Measurements from ENCODE around the gene TCAIM. TPM values are rescaled to one million over a fixed set of nuclear protein-coding genes. Genes with fewer than 3 reads are reported as not detected.

TCAIM gene
- total and polyA plus RNA-seq, 9 of the 15 experiments (the other 6 are each of a cell fraction or from before 2014, with no cell fraction given) = 19.7 to 53.3 (median 36.9) TPM

GRCh38 chr3:44340058-44340395 is 1.5 kb downstream of the TCAIM start:
- no peaks in the 10 kb centered on the region for H4K20me1 ChIP-seq (replicated peaks; ENCODE audit: control insufficient read depth, insufficient read depth, low read length)
- H3K27me3 ChIP-seq (ENCODE audit: control insufficient read depth in 2 of 2, insufficient read depth in 2 of 2, low read length in 2 of 2) = no peaks in the 10 kb centered on the region
- peak overlapping the region; percentile 95 for H3K4me2 ChIP-seq (ENCODE audit: insufficient read depth, low read length)
- ChIA-PET POLR2A (interaction anchor here (1.1 to 2.9 kb wide), 4 partner anchors 16 to 636 kb away, joined by 3 to 10 read pairs (median 4); partner anchors contain the start of genes EXOSC7 and ZDHHC3), CTCF (ENCODE audit: low intra/inter-chr PET ratio) (no interaction called here)
- in situ Hi-C loops (cut with MboI) (no loop called here), intact Hi-C loops (cut with micrococcal nuclease) (no loop called here)
- DNase-seq (ENCODE audit: extremely low read depth in 1 of 4, low spot score in 3 of 4) = no peak
- H3K9me1 ChIP-seq (ENCODE audit: control insufficient read depth, insufficient read depth, low read length) = no peaks in the 10 kb centered on the region
- H3K79me2 ChIP-seq (ENCODE audit: control insufficient read depth, insufficient read depth, low read length) = peaks cover 28% of the 10 kb centered on the region
- no peak for FAIRE-seq
- no peak overlapping the region; the same call in 1 of the 2 replicates for H2AFZ ChIP-seq (ENCODE audit: low read depth, low read length)
- TF ChIP-seq PATZ1 (CRISPR knock-in tag; IDR thresholded peaks at IDR 0.05; ENCODE audit: borderline replicate concordance) (no peak), RHOXF2B (CRISPR knock-in tag; conservative IDR thresholded peaks at IDR 0.05) (0 out of 2 replicates have a peak, but pooled peaks have one; percentile 40), ZNF280A (IDR thresholded peaks at IDR 0.05; ENCODE audit: low read depth, partially characterized antibody) (no peak), XRCC4 (IDR thresholded peaks at IDR 0.05; ENCODE audit: extremely low read depth, insufficient read depth, insufficient read length) (no peak), ZNF785 (CRISPR knock-in tag; IDR thresholded peaks at IDR 0.05) (no peak), CEBPG (CRISPR knock-in tag; IDR thresholded peaks at IDR 0.05) (no peak), CEBPG (tag; conservative IDR thresholded peaks at IDR 0.05 in 1 of 2, IDR thresholded peaks at IDR 0.05 in 1 of 2) (0 out of 4 replicates have a peak, but pooled peaks of 1 of the 2 experiments have one; percentile 31), KAT7 (CRISPR knock-in tag; IDR thresholded peaks at IDR 0.05; ENCODE audit: borderline replicate concordance) (no peak), RCOR1 (IDR thresholded peaks at IDR 0.05; ENCODE audit: borderline replicate concordance in 1 of 2, low read depth in 2 of 2, low read length in 2 of 2) (peak in 1 of 2 experiments; percentile 8; a peak in 1 of 4 replicates), HMBOX1 (IDR thresholded peaks at IDR 0.05) (peak; percentile 25; the same call in 1 of the 2 replicates), ZBED1 (IDR thresholded peaks at IDR 0.05) (no peak), CBFA2T3 (IDR thresholded peaks at IDR 0.05) (peak; percentile 9; the same call in 1 of the 2 replicates)
- WGBS (ENCODE audit: insufficient coverage, low coverage, missing lambda C conversion rate) = 15% methylated on average over 3 of the region's 3 CpGs
- no peak for ATAC-seq
- BruUV-seq (replicated peaks) = no TSS peak
- H3K9ac ChIP-seq (ENCODE audit: insufficient read depth in 1 of 2, low read depth in 2 of 2, low read length in 2 of 2) = no peak overlapping the region
- H3K4me1 ChIP-seq (replicated peaks in 1 of 2; ENCODE audit: control insufficient read depth in 2 of 2, insufficient read depth in 2 of 2, low read length in 2 of 2) = peaks cover 10 to 12% of the 10 kb centered on the region in 2 experiments; a peak in 3 of 5 replicates
- H3K4me3 ChIP-seq = peak overlapping the region; percentile 65; the same call in 1 of the 2 replicates
- no peaks in the 10 kb centered on the region for H3K9me3 ChIP-seq (replicated peaks; ENCODE audit: control insufficient read depth, insufficient read depth, low read depth, low read length)
- H3K27ac ChIP-seq (ENCODE audit: extremely low read depth, low read depth, low read length) = peak overlapping the region; percentile 5; the same call in 1 of the 3 replicates
- no peaks in the 10 kb centered on the region; the same call in 2 of the 3 replicates for H3K36me3 ChIP-seq (ENCODE audit: control insufficient read depth, insufficient read depth, low read length)

Data from K562 (cell line).